HEK293 (cell line): ENCODE results near the gene TARBP1.

Experiments
- CTCF ChIA-PET: fragments of 350-600 bp; formaldehyde crosslinking; extraction: SDS; loops from one replicate; lab custom pipeline; 2021; ENCODE audit warnings: antibody characterized with exemption; lab: Yijun Ruan, JAX
- POLR2A ChIA-PET: fragments of 300-600 bp; formaldehyde crosslinking; extraction: SDS; loops from one replicate; lab custom pipeline; 2020; ENCODE audit warnings: antibody characterized with exemption, inconsistent platforms; lab: Yijun Ruan, JAX
- H3K27ac ChIP-seq: fragments of 200-500 bp; sonication (Bioruptor generic); 2 replicates; pipeline ENCODE4 v1.5.1; 2014; ENCODE audit warnings: low read depth, low read length, control low read depth, inconsistent platforms; ENCODE audit errors: extremely low read depth
- H3K36me3 ChIP-seq, 2 experiments: fragments of 200-500 bp in 1 of 2; sonication (Bioruptor generic) in 1 of 2; 1 replicate in 1 of 2; 2 replicates in 1 of 2; pipeline ENCODE4 v1.5.1; 2014 to 2017; ENCODE audit warnings: inconsistent platforms in 2 of 2, low read length in 2 of 2; ENCODE audit not compliant: control insufficient read depth in 2 of 2, insufficient read depth in 1 of 2
- H3K4me1 ChIP-seq: fragments of 200-500 bp; sonication (Bioruptor generic); 2 replicates; pipeline ENCODE4 v1.5.1; 2014; ENCODE audit warnings: mild to moderate bottlenecking, low read length, inconsistent platforms; ENCODE audit not compliant: control insufficient read depth, insufficient read depth
- H3K4me3 ChIP-seq: 2 replicates; pipeline ENCODE4 v1.5.1; 2011; ENCODE audit warnings: low read depth, mild to moderate bottlenecking, control low read depth, low read length, moderate library complexity
- H3K9me3 ChIP-seq: fragments of 200-500 bp; sonication (Bioruptor generic); 2 replicates; pipeline ENCODE4 v1.5.1; 2014; ENCODE audit warnings: low read depth, low read length, inconsistent platforms; ENCODE audit not compliant: control insufficient read depth, insufficient read depth
- BCL11B ChIP-seq: fragments of 450-650 bp; formaldehyde crosslinking; IDR thresholded peaks from 2 replicates; pipeline ENCODE4 v1.5.1; 2016; ENCODE audit warnings: low read depth, missing biosample characterization, missing genetic modification characterization
- KLF1 ChIP-seq: fragments of 450-650 bp; formaldehyde crosslinking; IDR thresholded peaks from 2 replicates; pipeline ENCODE4 v1.5.1; 2016; ENCODE audit warnings: missing biosample characterization, missing genetic modification characterization
- KLF7 ChIP-seq: fragments of 450-650 bp; formaldehyde crosslinking; IDR thresholded peaks from 2 replicates; pipeline ENCODE4 v1.5.1; 2016; ENCODE audit warnings: missing biosample characterization, missing genetic modification characterization, borderline replicate concordance
- PRDM1 ChIP-seq: fragments of 450-650 bp; formaldehyde crosslinking; IDR thresholded peaks from 2 replicates; pipeline ENCODE4; 2016; ENCODE audit warnings: missing biosample characterization, missing genetic modification characterization
- SCRT2 ChIP-seq: fragments of 450-650 bp; formaldehyde crosslinking; IDR thresholded peaks from 2 replicates; pipeline ENCODE4 v1.5.1; 2016; ENCODE audit warnings: missing biosample characterization, missing genetic modification characterization
- TRIM28 ChIP-seq: IDR thresholded peaks from 2 replicates; pipeline ENCODE4 v1.6.1; 2011; ENCODE audit warnings: low read length, control low read depth, borderline replicate concordance
- ZFHX2 ChIP-seq: fragments of 450-650 bp; formaldehyde crosslinking; conservative IDR thresholded peaks from 2 replicates; pipeline ENCODE4 v1.5.1; 2016; ENCODE audit warnings: missing biosample characterization, missing genetic modification characterization
- ZFP37 ChIP-seq: fragments of 450-650 bp; formaldehyde crosslinking; IDR thresholded peaks from 2 replicates; pipeline ENCODE4 v1.5.1; 2016; ENCODE audit warnings: missing biosample characterization, missing genetic modification characterization
- ZFP69B ChIP-seq: fragments of 450-650 bp; formaldehyde crosslinking; IDR thresholded peaks from 2 replicates; pipeline ENCODE4 v1.5.1; 2016; ENCODE audit warnings: missing biosample characterization, missing genetic modification characterization
- ZNF302 ChIP-seq: fragments of 450-650 bp; formaldehyde crosslinking; IDR thresholded peaks from 2 replicates; pipeline ENCODE4 v1.5.1; 2016; ENCODE audit warnings: missing biosample characterization, missing genetic modification characterization, low read depth
- ZNF335 ChIP-seq: fragments of 450-650 bp; formaldehyde crosslinking; conservative IDR thresholded peaks from 2 replicates; pipeline ENCODE4 v1.5.1; 2016; ENCODE audit warnings: missing biosample characterization, missing genetic modification characterization
- ZNF350 ChIP-seq: fragments of 450-650 bp; formaldehyde crosslinking; IDR thresholded peaks from 2 replicates; pipeline ENCODE4 v1.5.0; 2017; ENCODE audit warnings: missing biosample characterization, mild to moderate bottlenecking, missing genetic modification characterization
- ZNF354C ChIP-seq: fragments of 450-650 bp; formaldehyde crosslinking; IDR thresholded peaks from 2 replicates; pipeline ENCODE4 v1.5.1; 2016; ENCODE audit warnings: missing biosample characterization, missing genetic modification characterization, low read depth, borderline replicate concordance
- ZNF394 ChIP-seq: fragments of 450-650 bp; formaldehyde crosslinking; IDR thresholded peaks from 2 replicates; pipeline ENCODE4 v1.5.1; 2016; ENCODE audit warnings: missing biosample characterization, missing genetic modification characterization, mild to moderate bottlenecking, moderate library complexity, borderline replicate concordance
- ZNF501 ChIP-seq: fragments of 450-650 bp; formaldehyde crosslinking; IDR thresholded peaks from 2 replicates; pipeline ENCODE4 v1.5.1; 2016; ENCODE audit warnings: missing biosample characterization, missing genetic modification characterization
- ZNF514 ChIP-seq: fragments of 450-650 bp; formaldehyde crosslinking; IDR thresholded peaks from 2 replicates; pipeline ENCODE4 v1.5.1; 2016; ENCODE audit warnings: missing biosample characterization, missing genetic modification characterization
- ZNF529 ChIP-seq: fragments of 450-650 bp; formaldehyde crosslinking; IDR thresholded peaks from 2 replicates; pipeline ENCODE4 v1.5.1; 2017; ENCODE audit warnings: missing genetic modification characterization, missing biosample characterization; ENCODE audit not compliant: insufficient replicate concordance
- ZNF623 ChIP-seq: fragments of 450-650 bp; formaldehyde crosslinking; IDR thresholded peaks from 2 replicates; pipeline ENCODE4 v1.5.1; 2016; ENCODE audit warnings: missing biosample characterization, missing genetic modification characterization
- ZNF629 ChIP-seq: fragments of 450-650 bp; formaldehyde crosslinking; IDR thresholded peaks from 2 replicates; pipeline ENCODE4 v1.5.1; 2017; ENCODE audit warnings: missing biosample characterization, missing genetic modification characterization
- TF ChIP-seq, protein P1 (sequence below): fragments of 450-650 bp; formaldehyde crosslinking; IDR thresholded peaks from 2 replicates; pipeline ENCODE4 v1.5.1; 2016; ENCODE audit warnings: missing biosample characterization, missing genetic modification characterization, borderline replicate concordance
- TF ChIP-seq, protein P2 (sequence below): fragments of 450-650 bp; formaldehyde crosslinking; IDR thresholded peaks from 2 replicates; pipeline ENCODE4 v1.5.1; 2016; ENCODE audit warnings: missing biosample characterization, missing genetic modification characterization
- TF ChIP-seq, protein P3 (sequence below): fragments of 450-650 bp; formaldehyde crosslinking; IDR thresholded peaks from 2 replicates; pipeline ENCODE4 v1.5.1; 2017; ENCODE audit warnings: missing biosample characterization, missing genetic modification characterization
- TF ChIP-seq, protein P4 (sequence below): fragments of 450-650 bp; formaldehyde crosslinking; IDR thresholded peaks from 2 replicates; pipeline ENCODE4 v1.5.1; 2017; ENCODE audit warnings: missing biosample characterization, missing genetic modification characterization
- TF ChIP-seq, protein P5 (sequence below): fragments of 450-650 bp; formaldehyde crosslinking; IDR thresholded peaks from 2 replicates; pipeline ENCODE4 v1.5.1; 2016; ENCODE audit warnings: missing biosample characterization, missing genetic modification characterization
- TF ChIP-seq, protein P6 (sequence below): fragments of 450-650 bp; formaldehyde crosslinking; IDR thresholded peaks from 2 replicates; pipeline ENCODE4 v1.5.1; 2016; ENCODE audit warnings: missing biosample characterization, missing genetic modification characterization

The TARBP1 gene

DNA sequence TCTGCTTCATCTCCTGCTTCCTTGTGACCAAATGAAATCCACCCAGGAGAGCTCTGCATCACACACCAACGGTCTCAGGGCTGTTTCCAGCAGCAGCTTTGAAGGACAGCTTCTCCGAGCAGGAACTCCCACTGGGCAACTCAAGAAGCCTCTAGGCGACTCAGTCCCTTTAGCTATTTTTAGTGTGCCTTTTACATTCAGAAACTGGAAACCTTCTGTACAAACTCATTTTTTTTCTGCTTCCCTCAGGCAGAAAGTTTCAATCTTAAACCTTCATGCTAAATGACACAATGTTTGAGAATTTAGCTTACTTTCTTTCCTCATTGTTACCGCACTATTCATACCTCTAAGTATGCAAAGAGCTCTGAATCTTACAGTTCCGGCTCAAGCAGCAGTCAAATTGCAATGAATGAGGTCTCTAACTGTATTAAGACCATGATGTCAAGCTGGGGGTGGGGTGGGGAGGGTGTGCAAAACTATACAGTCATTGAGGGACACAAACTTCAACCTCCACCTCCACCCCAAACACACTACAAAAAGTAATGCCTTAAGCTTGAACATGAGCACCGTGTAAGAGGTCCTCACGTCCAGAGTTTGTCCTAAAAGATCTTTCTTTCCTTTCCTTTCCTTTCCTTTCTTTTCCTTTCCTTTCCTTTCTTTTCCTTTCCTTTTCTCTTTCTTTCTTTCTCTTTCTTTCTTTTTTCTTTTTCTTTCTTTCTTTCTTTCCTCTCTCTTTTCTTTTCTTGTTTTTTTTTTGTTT, 16.4 kb upstream of the TARBP1 start:
- Histone ChIP-seq H3K4me1 (peaks cover 13% of the 10 kb centered on the region), H3K27ac (no peak overlapping the region), H3K4me3 (no peak overlapping the region), H3K9me3 (no peaks in the 10 kb centered on the region), H3K36me3 (no peaks in the 10 kb centered on the region)
- ChIA-PET CTCF (interaction anchor here (0.6 to 2.1 kb wide), 9 partner anchors 9 to 608 kb away, joined by 3 to 13 read pairs (median 4); no protein-coding TSS in a partner anchor), POLR2A (interaction anchor here (0.6 to 1.1 kb wide), 6 partner anchors 115 to 598 kb away, joined by 3 to 8 read pairs (median 4); no protein-coding TSS in a partner anchor)
- TF ChIP-seq SCRT2 (tag by site-specific recombination): no peak
- TF ChIP-seq, protein P1, sequence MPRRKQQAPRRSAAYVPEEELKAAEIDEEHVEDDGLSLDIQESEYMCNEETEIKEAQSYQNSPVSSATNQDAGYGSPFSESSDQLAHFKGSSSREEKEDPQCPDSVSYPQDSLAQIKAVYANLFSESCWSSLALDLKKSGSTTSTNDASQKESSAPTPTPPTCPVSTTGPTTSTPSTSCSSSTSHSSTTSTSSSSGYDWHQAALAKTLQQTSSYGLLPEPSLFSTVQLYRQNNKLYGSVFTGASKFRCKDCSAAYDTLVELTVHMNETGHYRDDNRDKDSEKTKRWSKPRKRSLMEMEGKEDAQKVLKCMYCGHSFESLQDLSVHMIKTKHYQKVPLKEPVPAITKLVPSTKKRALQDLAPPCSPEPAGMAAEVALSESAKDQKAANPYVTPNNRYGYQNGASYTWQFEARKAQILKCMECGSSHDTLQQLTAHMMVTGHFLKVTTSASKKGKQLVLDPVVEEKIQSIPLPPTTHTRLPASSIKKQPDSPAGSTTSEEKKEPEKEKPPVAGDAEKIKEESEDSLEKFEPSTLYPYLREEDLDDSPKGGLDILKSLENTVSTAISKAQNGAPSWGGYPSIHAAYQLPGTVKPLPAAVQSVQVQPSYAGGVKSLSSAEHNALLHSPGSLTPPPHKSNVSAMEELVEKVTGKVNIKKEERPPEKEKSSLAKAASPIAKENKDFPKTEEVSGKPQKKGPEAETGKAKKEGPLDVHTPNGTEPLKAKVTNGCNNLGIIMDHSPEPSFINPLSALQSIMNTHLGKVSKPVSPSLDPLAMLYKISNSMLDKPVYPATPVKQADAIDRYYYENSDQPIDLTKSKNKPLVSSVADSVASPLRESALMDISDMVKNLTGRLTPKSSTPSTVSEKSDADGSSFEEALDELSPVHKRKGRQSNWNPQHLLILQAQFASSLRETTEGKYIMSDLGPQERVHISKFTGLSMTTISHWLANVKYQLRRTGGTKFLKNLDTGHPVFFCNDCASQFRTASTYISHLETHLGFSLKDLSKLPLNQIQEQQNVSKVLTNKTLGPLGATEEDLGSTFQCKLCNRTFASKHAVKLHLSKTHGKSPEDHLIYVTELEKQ (tag by site-specific recombination): no peak
- TF ChIP-seq, protein P2, sequence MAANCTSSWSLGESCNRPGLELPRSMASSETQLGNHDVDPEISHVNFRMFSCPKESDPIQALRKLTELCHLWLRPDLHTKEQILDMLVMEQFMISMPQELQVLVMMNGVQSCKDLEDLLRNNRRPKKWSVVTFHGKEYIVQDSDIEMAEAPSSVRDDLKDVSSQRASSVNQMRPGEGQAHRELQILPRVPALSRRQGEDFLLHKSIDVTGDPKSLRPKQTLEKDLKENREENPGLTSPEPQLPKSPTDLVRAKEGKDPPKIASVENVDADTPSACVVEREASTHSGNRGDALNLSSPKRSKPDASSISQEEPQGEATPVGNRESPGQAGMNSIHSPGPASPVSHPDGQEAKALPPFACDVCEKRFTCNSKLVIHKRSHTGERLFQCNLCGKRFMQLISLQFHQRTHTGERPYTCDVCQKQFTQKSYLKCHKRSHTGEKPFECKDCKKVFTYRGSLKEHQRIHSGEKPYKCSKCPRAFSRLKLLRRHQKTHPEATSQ (tag by site-specific recombination): no peak
- TF ChIP-seq PRDM1 (tag by site-specific recombination): peak; percentile 100
- TF ChIP-seq, protein P3, sequence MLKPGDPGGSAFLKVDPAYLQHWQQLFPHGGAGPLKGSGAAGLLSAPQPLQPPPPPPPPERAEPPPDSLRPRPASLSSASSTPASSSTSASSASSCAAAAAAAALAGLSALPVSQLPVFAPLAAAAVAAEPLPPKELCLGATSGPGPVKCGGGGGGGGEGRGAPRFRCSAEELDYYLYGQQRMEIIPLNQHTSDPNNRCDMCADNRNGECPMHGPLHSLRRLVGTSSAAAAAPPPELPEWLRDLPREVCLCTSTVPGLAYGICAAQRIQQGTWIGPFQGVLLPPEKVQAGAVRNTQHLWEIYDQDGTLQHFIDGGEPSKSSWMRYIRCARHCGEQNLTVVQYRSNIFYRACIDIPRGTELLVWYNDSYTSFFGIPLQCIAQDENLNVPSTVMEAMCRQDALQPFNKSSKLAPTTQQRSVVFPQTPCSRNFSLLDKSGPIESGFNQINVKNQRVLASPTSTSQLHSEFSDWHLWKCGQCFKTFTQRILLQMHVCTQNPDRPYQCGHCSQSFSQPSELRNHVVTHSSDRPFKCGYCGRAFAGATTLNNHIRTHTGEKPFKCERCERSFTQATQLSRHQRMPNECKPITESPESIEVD: peak; percentile 44; the same call in 1 of the 2 replicates
- TF ChIP-seq ZNF350 (tag by site-specific recombination): no peak
- no peak for TF ChIP-seq ZNF394 (tag by site-specific recombination)
- TF ChIP-seq ZNF629 (tag by site-specific recombination): no peak; the same call in 1 of the 2 replicates
- TF ChIP-seq, protein P4, sequence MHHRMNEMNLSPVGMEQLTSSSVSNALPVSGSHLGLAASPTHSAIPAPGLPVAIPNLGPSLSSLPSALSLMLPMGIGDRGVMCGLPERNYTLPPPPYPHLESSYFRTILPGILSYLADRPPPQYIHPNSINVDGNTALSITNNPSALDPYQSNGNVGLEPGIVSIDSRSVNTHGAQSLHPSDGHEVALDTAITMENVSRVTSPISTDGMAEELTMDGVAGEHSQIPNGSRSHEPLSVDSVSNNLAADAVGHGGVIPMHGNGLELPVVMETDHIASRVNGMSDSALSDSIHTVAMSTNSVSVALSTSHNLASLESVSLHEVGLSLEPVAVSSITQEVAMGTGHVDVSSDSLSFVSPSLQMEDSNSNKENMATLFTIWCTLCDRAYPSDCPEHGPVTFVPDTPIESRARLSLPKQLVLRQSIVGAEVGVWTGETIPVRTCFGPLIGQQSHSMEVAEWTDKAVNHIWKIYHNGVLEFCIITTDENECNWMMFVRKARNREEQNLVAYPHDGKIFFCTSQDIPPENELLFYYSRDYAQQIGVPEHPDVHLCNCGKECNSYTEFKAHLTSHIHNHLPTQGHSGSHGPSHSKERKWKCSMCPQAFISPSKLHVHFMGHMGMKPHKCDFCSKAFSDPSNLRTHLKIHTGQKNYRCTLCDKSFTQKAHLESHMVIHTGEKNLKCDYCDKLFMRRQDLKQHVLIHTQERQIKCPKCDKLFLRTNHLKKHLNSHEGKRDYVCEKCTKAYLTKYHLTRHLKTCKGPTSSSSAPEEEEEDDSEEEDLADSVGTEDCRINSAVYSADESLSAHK: no peak
- TF ChIP-seq ZFHX2: 0 out of 2 replicates have a peak, but pooled peaks have one; percentile 41
- TF ChIP-seq TRIM28: peak; percentile 83
- no peak for TF ChIP-seq ZNF302 (tag by site-specific recombination)
- TF ChIP-seq ZNF335 (tag by site-specific recombination): peak; percentile 37; the same call in 1 of the 2 replicates
- TF ChIP-seq, protein P5, sequence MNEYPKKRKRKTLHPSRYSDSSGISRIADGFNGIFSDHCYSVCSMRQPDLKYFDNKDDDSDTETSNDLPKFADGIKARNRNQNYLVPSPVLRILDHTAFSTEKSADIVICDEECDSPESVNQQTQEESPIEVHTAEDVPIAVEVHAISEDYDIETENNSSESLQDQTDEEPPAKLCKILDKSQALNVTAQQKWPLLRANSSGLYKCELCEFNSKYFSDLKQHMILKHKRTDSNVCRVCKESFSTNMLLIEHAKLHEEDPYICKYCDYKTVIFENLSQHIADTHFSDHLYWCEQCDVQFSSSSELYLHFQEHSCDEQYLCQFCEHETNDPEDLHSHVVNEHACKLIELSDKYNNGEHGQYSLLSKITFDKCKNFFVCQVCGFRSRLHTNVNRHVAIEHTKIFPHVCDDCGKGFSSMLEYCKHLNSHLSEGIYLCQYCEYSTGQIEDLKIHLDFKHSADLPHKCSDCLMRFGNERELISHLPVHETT (tag by site-specific recombination): no peak
- TF ChIP-seq KLF1 (tag by site-specific recombination): no peak
- no peak for TF ChIP-seq ZNF501 (tag by site-specific recombination)
- TF ChIP-seq, protein P6, sequence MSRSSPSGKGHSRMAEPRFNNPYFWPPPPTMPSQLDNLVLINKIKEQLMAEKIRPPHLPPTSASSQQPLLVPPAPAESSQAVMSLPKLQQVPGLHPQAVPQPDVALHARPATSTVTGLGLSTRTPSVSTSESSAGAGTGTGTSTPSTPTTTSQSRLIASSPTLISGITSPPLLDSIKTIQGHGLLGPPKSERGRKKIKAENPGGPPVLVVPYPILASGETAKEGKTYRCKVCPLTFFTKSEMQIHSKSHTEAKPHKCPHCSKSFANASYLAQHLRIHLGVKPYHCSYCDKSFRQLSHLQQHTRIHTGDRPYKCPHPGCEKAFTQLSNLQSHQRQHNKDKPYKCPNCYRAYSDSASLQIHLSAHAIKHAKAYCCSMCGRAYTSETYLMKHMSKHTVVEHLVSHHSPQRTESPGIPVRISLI: peak; percentile 72; the same call in 1 of the 2 replicates
- no peak for TF ChIP-seq ZNF529 (tag by site-specific recombination)
- no peak for TF ChIP-seq ZNF354C (tag by site-specific recombination)
- TF ChIP-seq KLF7 (tag by site-specific recombination): no peak
- 0 out of 2 replicates have a peak, but pooled peaks have one; percentile 44 for TF ChIP-seq ZFP69B (tag by site-specific recombination)
- no peak for TF ChIP-seq ZNF514 (tag by site-specific recombination)
- TF ChIP-seq BCL11B (tag by site-specific recombination): no peak
- TF ChIP-seq ZNF623 (tag by site-specific recombination): no peak
- TF ChIP-seq ZFP37 (tag by site-specific recombination): no peak
